Inflammatory macrophage treated with lipopolysaccharide for 4 hours (primary cell): ENCODE results near the gene KRT32.

ENCODE experiments used
- DNase-seq: peaks from one replicate; pipeline ENCODE4 v3.0.0-alpha.2; 2020

Gene KRT32

DNA sequence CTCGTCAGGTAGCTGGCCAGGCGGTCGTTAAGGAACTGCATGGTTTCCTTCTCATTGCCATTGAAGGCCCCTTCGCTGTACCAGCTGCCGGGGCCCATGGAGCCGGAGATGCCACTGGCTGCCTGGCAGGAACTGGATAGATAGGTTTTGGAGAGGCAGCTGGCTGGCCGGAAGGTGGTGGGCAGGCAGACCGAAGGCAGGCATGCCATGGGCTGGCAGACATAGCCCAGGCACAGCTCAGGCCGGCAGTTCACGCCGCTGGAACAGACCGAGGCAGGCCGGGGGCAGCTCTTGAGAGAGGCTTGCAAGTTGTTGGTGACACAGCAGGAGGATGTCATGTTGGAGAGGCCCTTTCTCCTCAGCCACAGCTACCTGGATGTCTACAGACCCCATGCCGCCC is at the start of gene KRT32:
TSS of gene KRT32 (minus strand) at position 399 of the 400 bp plus-strand sequence. CDS start at position 338, 61 bp downstream.
- DNase-seq: no peak

DNA sequence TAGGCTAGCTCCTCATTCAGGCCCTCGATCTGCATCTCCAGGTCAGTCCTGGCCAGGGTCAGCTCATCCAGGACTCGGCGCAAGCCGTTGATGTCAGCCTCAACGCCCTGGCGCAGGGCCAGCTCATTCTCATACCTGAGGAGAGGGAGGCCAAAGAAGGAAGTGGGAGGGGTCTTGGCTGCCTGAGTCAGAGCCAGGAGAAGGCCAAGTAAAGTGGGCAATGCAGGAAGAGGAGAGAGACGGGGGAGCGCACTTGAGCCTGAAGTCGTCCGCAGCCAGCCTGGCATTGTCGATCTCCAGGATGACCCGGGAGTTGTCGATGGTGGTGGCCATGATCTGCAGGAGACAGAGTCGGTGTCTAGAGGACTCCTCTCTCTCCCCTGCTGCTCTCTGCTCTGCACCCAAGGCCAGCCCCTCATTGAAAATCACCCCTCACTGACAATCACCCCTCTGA is 49.7 kb upstream of the KRT32 start:
- DNase-seq: no peak

DNA sequence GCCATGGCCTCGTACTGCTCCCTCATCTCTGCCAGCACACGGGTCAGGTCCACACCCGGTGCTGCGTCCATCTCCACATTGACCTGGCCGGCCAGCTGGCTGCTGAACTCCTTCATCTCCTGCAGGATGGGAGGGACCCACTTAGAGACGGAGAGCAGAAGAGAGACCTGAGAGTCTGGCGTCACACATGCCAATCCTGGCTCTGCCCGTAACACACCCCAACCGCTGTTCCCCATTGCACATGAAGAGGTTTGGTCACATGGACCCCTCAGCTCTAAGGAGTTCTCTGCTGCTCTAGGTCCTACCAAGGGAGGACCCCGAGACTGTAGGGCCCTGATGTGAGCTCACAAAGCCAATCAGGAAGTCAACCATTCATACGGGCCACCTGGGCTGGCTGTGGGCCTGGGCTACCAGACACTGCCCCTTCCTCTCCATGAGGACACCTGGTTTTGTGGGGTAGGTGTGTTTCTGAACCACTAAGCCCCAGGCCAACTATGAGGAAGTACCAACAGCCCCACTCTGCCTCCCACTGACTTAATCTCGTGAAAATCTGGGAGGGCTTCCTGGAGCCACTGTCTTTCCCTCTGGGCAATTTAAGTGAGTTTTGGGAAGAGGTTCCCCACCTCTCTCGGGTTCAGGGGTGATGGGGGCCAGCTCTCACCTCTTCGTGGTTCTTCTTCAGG is 49.1 kb upstream of the KRT32 start:
- no peak for DNase-seq

DNA sequence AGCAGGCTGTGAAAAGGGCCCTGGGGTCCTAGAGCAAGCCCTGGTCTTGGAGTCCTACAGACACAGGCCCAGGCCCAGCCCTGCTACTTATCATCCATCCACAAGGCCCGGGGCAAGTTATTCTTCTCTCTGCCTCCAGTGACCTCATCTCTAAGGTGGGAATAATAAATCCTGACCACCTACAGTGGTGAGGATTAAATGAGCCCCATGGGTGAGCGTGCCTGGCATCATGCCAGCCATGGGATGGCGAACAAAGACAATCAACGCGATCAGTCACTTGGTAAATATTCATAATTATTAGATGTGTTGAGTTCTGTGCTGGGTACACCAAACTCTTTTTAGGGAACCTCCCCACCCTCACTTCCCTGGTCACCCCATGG is 46.0 kb upstream of the KRT32 start:
- DNase-seq: no peak

DNA sequence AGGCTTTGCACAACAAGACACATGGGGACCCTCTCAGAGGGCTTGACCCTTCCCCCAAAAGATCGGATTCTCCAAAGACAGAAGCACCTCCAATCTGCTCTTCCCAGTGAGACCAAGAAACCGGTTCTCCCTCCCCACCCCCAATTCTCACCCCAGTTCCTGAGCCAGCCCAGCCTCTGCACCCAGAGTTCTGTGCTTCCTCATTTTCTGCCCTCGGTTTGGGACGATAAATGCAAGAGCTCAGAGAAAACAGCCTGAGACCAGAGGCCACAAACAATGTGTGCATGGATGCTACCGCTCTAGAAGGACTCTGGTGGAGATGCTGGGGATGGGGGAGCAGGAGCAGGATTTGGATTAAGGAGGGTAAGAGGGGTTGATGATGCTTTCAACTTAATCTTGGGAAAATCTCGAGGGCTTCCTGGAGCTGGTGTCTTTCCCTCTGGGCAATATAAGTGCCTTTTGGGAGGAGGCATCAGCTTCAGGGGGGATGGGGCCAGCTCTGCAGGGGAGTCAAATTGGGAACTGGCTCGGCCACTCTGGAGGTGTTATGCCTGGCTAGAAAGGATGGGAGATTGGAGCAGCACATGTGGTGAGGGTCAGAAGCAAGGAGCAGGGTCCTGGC is 45.5 kb upstream of the KRT32 start:
- DNase-seq: no peak

DNA sequence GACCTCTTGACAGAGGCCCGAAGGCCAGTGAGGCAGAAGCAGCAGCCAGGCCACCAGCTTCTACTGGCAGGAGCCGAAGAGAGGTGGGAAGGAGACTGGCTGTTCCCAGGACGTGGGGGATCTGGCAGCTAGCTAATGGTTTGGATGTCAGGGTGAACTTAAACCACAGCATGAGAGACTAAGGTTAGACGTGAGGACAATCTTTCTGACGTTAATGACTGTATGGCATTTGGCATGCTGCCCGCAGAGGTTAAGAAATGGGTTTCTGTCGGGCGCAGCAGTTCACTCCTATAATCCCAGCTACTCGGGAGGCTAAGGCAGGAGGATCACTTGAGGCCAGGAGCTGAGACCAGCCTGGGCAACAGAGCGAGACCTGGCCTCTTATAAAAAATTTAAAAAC is 44.5 kb upstream of the KRT32 start:
- no peak for DNase-seq

DNA sequence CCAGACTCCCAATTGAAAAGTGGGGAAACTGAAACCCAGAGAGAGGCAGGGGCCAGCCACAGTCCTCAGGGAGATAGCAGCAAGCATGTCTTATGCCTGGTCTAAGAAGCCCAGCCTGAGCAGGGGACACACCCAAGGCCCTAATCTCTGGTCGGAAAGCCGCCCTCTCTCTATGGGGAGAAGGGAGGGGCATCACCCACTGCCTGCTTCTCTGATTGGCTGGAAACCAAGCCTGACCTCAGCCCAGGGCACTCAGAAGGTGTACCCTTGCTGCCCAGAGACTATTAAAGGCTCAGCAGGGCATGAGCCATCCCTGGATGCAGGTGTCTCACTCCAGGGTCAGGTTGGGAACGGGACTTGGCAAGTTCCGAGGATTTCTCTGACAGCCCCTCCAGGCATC is 43.9 kb upstream of the KRT32 start:
- no peak for DNase-seq

DNA sequence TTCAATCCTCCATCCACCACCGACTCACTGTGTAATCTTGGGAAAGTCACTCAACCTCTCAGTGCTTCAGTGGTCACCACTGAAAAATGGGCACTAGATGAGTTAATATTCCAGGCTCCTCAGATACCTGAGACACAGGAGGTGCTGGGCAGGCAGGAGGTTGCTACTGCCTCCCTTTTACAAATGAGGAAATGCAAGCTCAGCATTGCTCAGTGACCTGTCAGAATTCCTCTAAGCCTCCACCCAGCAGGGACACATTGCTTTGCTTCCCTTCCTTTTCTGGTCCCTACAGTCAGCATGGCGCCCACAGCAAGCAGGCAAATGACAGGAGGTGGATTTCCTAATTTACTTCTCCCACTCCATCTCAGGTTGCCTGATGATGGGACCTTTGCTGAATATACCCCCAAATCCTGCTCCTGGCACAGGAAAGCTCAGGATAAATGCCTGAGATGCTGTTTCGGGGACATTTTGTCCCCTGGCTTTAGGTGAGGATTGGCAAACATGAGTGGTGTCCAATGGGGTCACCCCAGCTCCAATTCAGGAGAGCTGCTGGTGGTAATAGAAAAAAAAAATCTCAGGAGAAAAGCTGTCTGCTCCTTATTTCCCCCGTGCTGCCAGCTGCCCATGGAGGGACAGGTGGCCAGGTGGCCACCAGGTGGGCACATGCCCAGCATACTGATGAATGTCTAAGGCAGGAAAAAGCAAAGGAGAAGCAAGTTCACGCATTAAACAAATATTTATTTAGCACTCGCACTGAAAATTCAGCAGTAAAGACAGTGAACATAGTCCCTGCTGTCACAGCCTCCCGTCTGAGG is 43.3 kb upstream of the KRT32 start:
- no peak for DNase-seq

DNA sequence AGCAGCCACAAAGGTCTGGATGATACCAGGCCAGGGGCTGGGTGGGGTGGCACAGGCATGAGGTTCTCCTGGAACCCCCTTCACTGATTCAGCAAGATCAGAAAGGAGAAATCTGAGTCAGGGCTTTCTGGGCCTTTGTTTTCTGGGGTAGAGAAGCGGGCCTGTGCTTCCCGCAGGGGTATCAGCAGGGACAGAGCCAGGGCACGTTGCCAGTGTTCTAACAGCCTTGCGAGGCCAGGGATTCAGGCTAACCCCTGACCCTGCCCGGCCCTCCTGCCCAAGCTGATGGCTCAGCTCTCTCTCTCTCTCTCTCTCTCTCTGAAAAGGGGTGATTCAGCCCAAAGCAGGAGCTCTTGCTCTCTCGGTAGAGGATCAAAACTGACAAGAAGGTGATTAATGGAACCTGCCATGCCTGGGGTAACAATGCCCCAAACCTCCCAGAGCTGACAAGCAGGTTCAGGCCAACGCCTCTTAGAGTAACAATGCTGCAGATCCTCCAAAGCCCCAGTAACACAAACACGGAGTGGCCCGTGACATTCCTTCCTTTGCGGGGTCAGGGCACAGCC is 40.2 kb upstream of the KRT32 start:
- no peak for DNase-seq

DNA sequence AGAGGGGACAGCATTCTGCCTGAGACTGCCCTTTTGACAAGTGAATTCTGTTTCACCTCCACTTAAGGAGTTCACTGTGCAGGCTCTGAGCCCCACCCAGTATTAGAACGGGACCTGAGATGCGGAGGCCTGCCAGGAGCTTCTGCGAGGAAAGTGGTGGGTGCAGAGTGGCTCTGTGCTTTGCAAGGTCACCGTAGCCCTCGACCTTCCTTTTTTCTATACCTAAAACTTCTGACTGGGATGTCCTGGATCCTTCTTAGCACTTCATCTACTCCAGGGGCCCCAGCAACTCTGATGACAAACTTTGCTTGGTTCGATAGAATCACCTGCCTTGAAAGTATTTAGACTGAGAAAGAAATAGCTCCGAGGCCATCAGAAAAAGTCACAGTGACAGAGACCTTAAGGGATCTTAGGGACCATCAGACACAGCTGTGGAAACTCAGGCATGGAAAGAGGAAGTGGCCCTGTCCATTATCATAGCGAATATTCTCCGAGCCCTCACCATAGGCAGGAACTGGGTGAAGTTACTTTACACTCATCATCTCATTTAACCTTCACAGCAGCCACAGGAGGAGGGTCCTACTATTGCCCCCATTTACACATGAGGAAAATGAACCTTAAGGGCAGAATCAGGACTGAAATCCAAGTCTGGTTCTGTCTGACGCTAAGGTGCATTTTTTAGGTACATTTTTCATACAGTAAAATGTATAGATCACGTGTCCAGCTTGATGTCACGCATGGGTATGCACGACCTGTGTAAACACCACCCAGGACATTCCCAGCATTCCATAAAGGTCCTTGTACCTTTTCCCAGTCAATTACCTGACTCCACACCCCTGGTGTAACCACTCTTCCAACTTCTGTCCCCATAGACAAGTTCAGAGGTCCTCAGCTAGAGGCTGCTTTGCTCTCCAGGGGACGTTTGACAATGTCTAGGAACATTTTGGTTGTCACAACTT is 38.9 kb upstream of the KRT32 start:
- peak; percentile 13 for DNase-seq

DNA sequence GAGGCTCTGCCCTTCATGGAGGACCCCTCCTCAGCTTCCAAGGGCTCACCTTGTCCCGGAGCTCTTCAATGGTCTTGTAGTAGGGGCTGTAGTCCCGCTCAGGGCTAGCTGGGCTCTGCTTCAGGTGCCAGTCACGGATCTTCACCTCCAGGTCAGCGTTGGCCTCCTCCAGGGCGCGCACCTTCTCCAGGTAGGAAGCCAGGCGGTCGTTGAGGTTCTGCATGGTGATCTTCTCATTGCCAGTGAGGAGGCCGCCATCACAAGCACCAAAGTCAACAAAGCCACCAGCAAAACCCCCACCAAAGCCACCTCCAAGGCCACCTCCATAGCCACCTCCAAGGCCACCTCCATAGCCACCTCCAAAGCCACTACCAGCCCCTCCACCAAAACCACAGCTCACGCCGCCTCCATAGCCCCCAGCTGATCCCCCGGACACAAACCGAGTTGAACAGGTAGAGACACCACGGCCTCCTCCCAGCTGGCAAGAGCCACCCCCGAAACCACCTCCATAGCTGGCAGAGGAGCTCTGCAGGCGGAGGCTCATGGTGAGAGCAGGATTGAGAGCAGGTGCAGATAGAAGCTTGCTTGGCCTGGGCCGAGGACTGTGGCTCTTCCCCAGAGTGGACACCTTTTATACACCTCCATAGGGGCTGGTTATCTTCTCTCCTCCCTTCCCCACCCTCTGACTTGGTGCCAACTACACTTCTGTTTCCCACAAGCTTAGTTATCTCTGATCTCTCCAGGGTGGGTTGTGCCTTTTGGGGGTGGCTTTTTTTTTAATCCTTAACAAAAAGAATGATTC is 38.0 kb upstream of the KRT32 start, which contains the start of gene KRT13:
TSS of gene KRT13 (minus strand) at position 606 of the 802 bp plus-strand sequence. CDS start at position 544, 62 bp downstream.
- DNase-seq: no peak

DNA sequence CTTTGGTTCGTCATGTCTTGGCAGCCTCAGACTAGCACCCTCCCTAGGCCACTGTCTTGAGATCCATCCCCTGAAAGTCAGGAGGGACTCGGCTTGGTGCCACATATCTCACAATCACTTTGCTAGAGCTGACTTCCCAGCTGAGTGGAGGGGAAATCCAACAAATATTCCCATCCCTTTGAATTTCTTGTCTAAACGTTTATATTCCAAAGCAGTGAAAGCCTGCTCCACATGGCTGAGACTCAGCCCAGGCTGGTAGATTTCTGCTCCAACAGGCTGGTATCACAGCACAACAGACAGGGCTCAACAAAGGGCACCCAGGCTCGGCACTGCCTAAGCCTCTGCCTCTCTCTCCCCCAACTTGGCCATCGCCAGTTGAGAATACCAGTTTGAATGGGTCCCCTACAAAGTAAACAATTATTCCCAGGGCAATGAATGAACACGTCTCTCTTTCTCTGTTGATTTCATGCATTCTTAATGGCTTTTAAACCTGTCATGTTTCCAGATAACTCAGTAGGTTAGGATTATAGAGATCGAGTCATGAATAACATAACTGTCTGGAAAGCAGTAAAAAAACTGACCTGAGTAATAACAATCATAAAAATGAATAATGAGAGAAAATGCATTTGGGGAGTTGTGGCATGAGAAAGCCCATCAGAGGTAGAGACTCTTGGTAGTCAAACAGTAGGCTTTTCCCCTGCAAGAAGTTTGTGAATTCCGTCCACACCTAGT is 37.2 kb upstream of the KRT32 start:
- no peak for DNase-seq

DNA sequence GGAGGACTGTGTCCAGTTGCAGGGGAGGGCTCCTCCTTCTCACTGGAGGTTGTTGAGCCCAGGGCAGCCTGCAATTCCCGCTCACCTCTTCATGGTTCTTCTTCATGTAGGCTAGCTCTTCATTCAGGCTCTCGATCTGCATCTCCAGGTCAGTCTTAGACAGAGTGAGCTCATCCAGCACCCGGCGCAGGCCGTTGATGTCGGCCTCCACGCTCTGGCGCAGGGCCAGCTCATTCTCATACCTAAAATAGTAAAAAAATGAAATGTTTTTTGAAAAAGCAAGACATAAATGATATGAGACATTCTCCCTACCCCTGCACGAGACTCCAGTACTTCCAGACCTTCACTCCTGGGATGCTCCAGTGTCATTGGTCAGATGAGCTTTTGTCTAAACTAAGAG is 36.0 kb upstream of the KRT32 start:
- no peak for DNase-seq

DNA sequence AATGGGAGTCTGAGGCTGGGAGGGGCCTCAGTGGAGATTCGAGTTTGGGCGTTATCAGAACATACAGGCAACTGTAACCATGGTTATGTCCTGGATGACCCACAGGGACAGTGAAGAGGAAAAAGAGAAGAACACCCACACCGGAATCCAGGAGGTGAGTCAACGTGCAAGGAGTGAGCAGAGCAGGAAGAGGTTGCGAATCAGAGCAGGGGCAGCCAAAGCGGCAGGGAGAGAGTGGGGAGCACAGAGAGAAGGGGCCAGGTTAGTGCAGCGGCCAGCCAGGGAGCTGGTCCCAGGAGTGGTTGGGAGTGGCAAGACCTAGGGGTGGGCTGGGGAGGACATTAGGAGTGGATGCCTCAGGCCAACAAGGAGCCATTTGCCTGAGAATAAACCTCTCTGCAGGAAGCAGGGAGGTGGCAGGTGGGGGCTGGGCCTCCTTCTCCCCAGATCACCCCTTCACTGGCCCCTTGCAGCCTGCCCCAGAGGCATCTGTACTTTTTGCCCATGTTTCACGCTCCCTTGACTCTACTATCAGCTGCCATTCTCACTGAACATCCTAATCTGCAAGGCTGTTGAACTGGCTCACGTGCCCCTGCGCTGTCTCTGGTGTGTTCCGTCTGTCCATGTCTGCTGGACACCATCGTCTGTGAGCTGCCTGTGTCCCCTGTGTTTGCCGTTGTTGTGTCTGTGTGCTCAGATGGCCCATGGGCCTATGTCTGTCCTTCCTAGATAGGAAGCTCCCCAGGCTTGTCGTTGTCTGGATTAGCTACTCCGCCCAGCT is 33.1 kb upstream of the KRT32 start:
- peak; percentile 36 for DNase-seq

DNA sequence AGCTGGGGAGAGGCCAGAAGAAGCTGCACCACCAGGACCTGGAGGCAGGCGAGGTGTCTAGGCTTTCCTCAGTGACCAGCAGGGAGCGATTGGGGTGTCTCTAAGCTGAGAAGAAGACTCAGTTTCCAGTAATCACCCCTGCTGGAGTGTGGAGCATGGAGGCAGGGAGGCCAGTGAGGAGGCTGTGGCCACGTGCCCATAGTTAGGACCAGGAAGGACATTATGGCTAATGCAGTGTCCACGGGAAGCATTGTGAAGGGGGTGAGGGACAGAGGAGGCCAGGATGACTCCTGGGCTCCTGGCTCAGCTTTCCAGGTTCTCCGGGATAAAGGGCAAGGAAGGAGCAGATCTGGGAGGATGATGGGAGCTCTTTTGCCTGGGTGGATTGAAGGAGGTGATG is 32.5 kb upstream of the KRT32 start:
- no peak for DNase-seq

DNA sequence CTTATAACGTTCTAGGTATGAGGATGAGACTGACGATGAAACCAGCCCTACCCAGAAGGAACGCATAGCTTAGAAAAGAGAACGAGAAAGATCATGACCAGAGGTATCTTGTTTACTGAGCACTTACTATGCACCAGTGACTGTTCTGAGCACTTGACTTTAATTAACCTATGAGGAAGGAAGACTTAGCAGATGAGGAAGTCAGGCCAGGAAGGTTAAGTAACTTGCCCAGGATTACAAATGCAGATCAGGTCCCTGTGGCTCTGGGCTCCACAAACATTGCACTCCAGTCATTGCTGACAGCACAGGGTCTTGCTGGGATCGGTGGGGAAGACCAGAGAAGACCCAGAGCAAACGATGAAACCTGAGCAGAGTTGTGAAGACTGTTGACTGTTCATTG is 31.1 kb upstream of the KRT32 start:
- DNase-seq: peak; percentile 85

DNA sequence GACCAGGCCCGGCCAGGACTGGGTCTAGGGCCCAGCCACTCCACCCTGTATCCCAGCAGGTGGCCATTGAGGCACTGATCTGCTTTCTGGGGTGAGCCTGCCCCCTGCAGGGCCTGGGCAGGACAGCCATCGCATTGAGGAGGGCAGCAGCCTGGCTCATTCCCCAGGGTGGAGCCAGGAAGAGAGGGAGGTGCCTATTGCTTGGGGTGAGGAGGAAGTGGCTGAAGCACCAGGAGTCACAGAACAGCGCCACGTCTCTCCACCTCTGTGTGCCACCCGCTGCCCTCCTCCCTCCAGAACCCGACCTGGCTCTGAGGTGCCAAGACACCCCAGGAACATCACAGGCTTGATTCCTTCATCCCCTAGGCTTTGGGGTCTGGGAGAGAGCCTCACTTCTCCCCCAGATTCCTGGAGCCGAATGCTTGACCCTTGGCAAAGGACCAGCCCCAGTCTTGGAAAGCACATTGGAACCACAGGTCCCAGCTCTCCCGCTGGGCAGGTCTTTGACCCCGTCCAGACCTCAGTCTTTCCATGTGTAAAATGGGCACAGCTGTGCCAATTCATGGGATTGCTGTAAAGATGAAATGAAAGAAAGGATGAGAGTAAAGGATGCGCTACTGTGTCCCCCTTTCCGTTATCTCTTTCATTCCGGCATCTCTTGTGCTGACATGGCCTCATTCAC is 29.8 kb upstream of the KRT32 start:
- DNase-seq: peak; percentile 89

DNA sequence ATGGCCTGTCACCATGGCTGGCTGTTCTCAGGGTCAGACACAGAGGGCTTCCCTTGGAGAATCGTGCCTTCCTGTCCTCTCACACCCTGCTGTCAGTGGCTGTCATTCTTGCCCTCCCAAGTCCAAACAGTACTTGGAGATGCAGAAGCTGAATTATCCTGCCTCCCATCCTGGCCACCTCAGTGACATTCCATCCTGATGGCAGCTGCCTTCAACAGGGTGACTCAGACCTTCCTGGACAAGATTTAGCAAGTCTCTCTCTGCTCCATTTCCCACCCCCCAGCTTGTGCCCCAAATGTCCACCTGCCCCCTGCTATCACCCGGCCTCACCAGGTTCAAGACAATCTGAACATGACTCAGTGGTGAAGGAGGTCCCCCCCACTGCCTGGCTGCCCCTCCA is 27.3 kb upstream of the KRT32 start:
- DNase-seq: no peak

DNA sequence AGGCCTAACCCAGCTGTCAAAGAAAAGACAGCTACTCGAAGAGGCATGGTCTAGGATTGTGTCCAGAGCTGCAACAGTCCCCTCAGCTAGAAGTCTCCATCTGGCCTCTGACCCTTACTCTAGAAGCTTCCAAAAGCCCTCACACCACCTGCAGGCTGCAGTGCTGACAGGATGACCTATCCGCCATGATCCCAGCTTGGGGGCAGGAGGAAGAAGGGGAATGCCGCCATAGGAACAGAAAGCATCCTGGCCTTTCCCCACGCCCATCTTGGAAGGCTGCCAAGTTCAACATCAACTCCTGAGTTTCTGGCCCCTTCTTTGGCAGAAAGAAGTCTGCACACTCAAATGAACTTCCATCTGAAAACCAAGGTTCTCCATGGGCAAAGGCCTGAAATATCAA is 25.6 kb upstream of the KRT32 start:
- peak; percentile 44 for DNase-seq
